Psoas muscle (tissue), 8 donors: ENCODE data around the gene DHRS7C. TPM values are rescaled to one million over a fixed set of nuclear protein-coding genes. Genes with fewer than 3 reads are reported as not detected.

Experiments
- ATAC-seq, 4 donors: fragments of 200-7000 bp; cut with Tn5 transposase; one replicate each; pipeline ENCODE4 v1.9.1; 2020; ENCODE audit warnings: moderate library complexity in 3 of 4, mild to moderate bottlenecking in 2 of 4
- DNase-seq, 2 donors: peaks; one replicate each; pipeline ENCODE4 v3.0.0-alpha.2; 2020
- H3K27ac ChIP-seq: fragments of 200-600 bp; one replicate; pipeline ENCODE4 v1.8.0; 2022
- H3K27me3 ChIP-seq, 3 donors: fragments of 200-600 bp in 1 of 3; one replicate each; pipeline versions ENCODE4 v1.6.1 to v1.8.0; 2013 to 2022; ENCODE audit warnings: low read length in 2 of 3, mild to moderate bottlenecking in 2 of 3, moderate library complexity in 1 of 3; ENCODE audit not compliant: insufficient read depth in 3 of 3
- H3K36me3 ChIP-seq, 2 donors: fragments of 200-600 bp in 1 of 2; one replicate each; pipeline versions ENCODE4 v1.6.1 to v1.8.0; 2013 to 2022; ENCODE audit warnings: low read depth in 1 of 2, mild to moderate bottlenecking in 1 of 2, moderate library complexity in 1 of 2; ENCODE audit not compliant: insufficient read depth in 1 of 2
- H3K4me1 ChIP-seq: fragments of 200-600 bp; one replicate; pipeline ENCODE4 v1.8.0; 2022
- H3K4me3 ChIP-seq: fragments of 200-600 bp; one replicate; pipeline ENCODE4 v1.8.0; 2022; ENCODE audit warnings: mild to moderate bottlenecking
- H3K9me3 ChIP-seq: fragments of 200-600 bp; one replicate; pipeline ENCODE4 v1.8.0; 2022
- CTCF ChIP-seq: fragments of 200-600 bp; IDR thresholded peaks from one replicate; pipeline ENCODE4 v1.8.0; 2022; ENCODE audit warnings: antibody characterized with exemption
- WGBS, 3 donors: extraction: QIAGEN DNeasy Blood & Tissue Kit; methylation state at CpG; one replicate each; pipeline versions ENCODE4 v1.1.6 to v1.1.7; 2013; 5-methylcytosine and 5-hydroxymethylcytosine counted together
- intact Hi-C, 2 donors: fragments of 100-400 bp; cut with DNase I; formaldehyde crosslinking; loops; one replicate each; pipeline versions ENCODE4 v1.11.0 to v1.14.2; 2022
- polyA plus RNA-seq, 3 donors: library from polyadenylated mRNA; stranded (reverse); fragments of 200-250 nt; gene quantifications; one replicate each; pipeline ENCODE4 v1.2.3, GENCODE V29; 2013
- total RNA-seq, 4 donors: library from RNA; stranded (reverse); fragmentation: NEBNext Ultra II Directional in 2 of 4; extraction: Animal tissue kit (Norgen Biotek cat#: 25700) in 2 of 4; gene quantifications; one replicate each; pipeline versions ENCODE4 v1.2.1 to v1.2.4, GENCODE V29; 2021 to 2023
- donor health status: healthy with polysubstance abuse.
- donor health status: DM: no; HTN: no; CAD: no; lungs with moderate emphysema.
- donor health status: Bipolar disorder and iron deficiency.
- donor health status: healthy.
- donor health status: DM: yes; HTN: yes; CAD: no.
- donor health status: DM: no; HTN: no; CAD: no.
- donor health status: DM: no; HTN: no; CAD: no.
- donor health status: DM: yes; HTN: yes; CAD: no.

The DHRS7C gene
- total and polyA plus RNA-seq, 7 donors = 26.9 to 112 (median 41.8) TPM

GRCh38 chr17:9729735-9730420, 61.5 kb downstream of the DHRS7C start:
- WGBS, 3 donors = 69 to 77% (median 76%) methylated on average over 11 of the region's 11 CpGs
- H3K4me1 ChIP-seq = no peaks in the 10 kb centered on the region
- no peaks in the 10 kb centered on the region for H3K9me3 ChIP-seq
- H3K27me3 ChIP-seq = no peaks in the 10 kb centered on the region
- no peaks in the 10 kb centered on the region for H3K36me3 ChIP-seq
- ATAC-seq (no peak), DNase-seq (no peak)
- H3K27ac ChIP-seq = no peak overlapping the region
- no peak overlapping the region for H3K4me3 ChIP-seq
- TF ChIP-seq CTCF = no peak
- intact Hi-C loops = loop anchor here (5.0 to 10.0 kb wide), 2 partner anchors 37 to 135 kb away; no protein-coding TSS in a partner anchor

GRCh38 chr17:9729034-9729650, 62.2 kb downstream of the DHRS7C start:
- Histone ChIP-seq H3K27ac (no peak overlapping the region), H3K4me3 (no peak overlapping the region), H3K36me3 (no peaks in the 10 kb centered on the region), H3K4me1 (no peaks in the 10 kb centered on the region), H3K9me3 (no peaks in the 10 kb centered on the region), H3K27me3 (no peaks in the 10 kb centered on the region)
- WGBS, 3 donors = 2% methylated on average over 2 of the region's 2 CpGs
- DNase-seq = no peak
- peak; percentile 95 for TF ChIP-seq CTCF
- intact Hi-C loops = no loop called here
- peak in 3 of 4 donors; percentile 51 to 77 (median 69) for ATAC-seq

GRCh38 chr17:9728564-9728963, 62.8 kb downstream of the DHRS7C start:
- no peak overlapping the region for H3K27ac ChIP-seq
- DNase-seq = no peak
- no peak for TF ChIP-seq CTCF
- no peaks in the 10 kb centered on the region for H3K4me1 ChIP-seq
- H3K27me3 ChIP-seq = no peaks in the 10 kb centered on the region
- intact Hi-C loops = no loop called here
- no peaks in the 10 kb centered on the region for H3K9me3 ChIP-seq
- H3K4me3 ChIP-seq = no peak overlapping the region
- H3K36me3 ChIP-seq = no peaks in the 10 kb centered on the region
- no peak for ATAC-seq
- 41 to 55% (median 45%) methylated on average over 11 to 12 of the region's 12 CpGs for WGBS, 3 donors

GRCh38 chr17:9728005-9728404, 63.4 kb downstream of the DHRS7C start:
- no peak overlapping the region for H3K27ac ChIP-seq
- H3K27me3 ChIP-seq = no peaks in the 10 kb centered on the region
- no peak for ATAC-seq
- H3K9me3 ChIP-seq = no peaks in the 10 kb centered on the region
- no peak for DNase-seq
- 90 to 94% (median 93%) methylated on average over 18 of the region's 18 CpGs for whole genome bisulfite sequencing, 3 donors
- no peak overlapping the region for H3K4me3 ChIP-seq
- no peaks in the 10 kb centered on the region for H3K4me1 ChIP-seq
- H3K36me3 ChIP-seq = no peaks in the 10 kb centered on the region
- intact Hi-C loops = no loop called here
- no peak for TF ChIP-seq CTCF
